ENCODE measurements around the gene C1orf232. TPM values are rescaled to one million over a fixed set of nuclear protein-coding genes. Genes with fewer than 3 reads are reported as not detected.
A peak's percentile ranks its signal among the peaks of the same experiment; 100 is the strongest.

Gene C1orf232
- total and polyA plus RNA-seq, 9 of the 15 experiments (the other 6 are each of a cell fraction or from before 2014, with no cell fraction given), result not detected

GRCh38 chr1:26122988-26123973 is 45.5 kb downstream of the C1orf232 start (continued):
- no peak for TF ChIP-seq ERF (CRISPR knock-in tag; IDR thresholded peaks at IDR 0.05)
- 0 out of 2 replicates have a peak, but pooled peaks have one; percentile 10 for TF ChIP-seq ZNF24 (IDR thresholded peaks at IDR 0.05)
- peak; percentile 48; the same call in 1 of the 2 replicates for TF ChIP-seq KLF13 (tag; IDR thresholded peaks at IDR 0.05; ENCODE audit: borderline replicate concordance, low read depth)
- no peak for TF ChIP-seq ETV5 (CRISPR knock-in tag; IDR thresholded peaks at IDR 0.05; ENCODE audit: low read depth)
- TF ChIP-seq ZNF253 (CRISPR knock-in tag; conservative IDR thresholded peaks at IDR 0.05), result no peak
- peak; percentile 58 for TF ChIP-seq ZNF197 (CRISPR knock-in tag; IDR thresholded peaks at IDR 0.05; ENCODE audit: low read depth)
- TF ChIP-seq KDM4B (IDR thresholded peaks at IDR 0.05; ENCODE audit: borderline replicate concordance in 2 of 2, low read depth in 1 of 2), result no peak
- no peak for TF ChIP-seq RBM34 (IDR thresholded peaks at IDR 0.05; ENCODE audit: borderline replicate concordance, insufficient read depth, low read length)
- TF ChIP-seq HINFP (tag; conservative IDR thresholded peaks at IDR 0.05; ENCODE audit: low read depth), result 0 out of 2 replicates have a peak, but pooled peaks have one; percentile 42
